CD4-positive, alpha-beta T cell treated with Interleukin-15 for 4 hours (primary cell): Measurements from ENCODE around the gene ERGIC2.

Source experiments
- DNase-seq: peaks from one replicate; pipeline ENCODE4 v3.0.0-alpha.2; 2020; ENCODE audit warnings: low spot score

The ERGIC2 gene

DNA sequence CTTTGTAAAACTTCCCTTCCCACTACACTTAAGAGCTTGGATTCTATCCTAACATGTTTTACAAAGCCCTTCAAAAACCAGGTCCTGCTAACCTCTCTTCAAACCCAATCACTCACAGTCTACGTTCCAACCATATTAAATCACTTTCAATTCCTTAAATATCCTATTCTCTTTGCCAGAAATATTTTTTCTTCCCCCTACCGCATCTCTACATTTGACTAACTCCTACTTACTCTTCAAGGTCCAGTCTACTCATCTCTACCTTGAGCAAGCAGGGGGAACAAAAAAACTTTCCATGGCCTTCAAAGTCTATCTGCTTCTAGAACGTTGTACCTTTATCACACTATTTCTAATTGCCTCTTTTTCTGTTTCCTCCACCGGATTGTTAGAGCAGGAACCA, 6.1 kb downstream of the ERGIC2 start:
- no peak for DNase-seq

- no peak for DNase-seq
Measured at GRCh38 chr12:29374012-29374411, 7.0 kb downstream of the ERGIC2 start.

DNA sequence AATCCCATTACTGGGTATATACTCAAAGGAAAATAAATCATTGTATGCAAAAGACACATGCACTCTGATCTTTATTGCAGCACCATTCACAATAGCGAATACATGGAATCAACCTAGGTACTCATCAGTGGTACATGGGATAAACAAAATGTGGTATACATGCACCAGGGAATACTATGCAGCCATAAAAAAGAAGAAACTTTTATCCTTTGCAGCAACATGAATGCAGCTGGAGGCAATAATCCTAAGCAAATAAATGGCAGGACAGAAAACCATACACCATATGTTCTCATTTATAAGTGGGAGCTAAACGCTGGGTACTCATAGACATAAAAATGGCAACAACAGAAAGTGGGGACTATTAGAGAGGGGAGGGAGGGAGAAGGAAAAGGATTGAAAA, 15.9 kb downstream of the ERGIC2 start:
- DNase-seq: no peak

DNA sequence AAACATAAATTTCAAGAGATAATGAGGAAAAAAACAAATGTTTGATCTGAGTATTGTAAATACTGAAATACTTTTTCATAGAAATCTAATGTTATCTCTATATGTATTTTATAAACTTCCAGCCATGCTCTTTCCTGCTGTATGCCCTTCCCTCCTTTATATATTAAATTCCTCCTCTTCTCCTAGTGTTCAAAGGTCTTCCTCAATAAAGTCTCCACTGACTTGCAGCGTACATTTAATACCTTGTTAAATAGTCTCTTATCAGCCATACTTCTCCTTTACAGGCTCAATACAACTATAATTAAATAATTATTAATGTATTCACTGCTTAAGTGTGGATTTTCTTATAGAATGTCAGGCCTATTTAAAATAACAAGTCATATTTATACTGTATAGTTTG, 26.0 kb downstream of the ERGIC2 start:
- no peak for DNase-seq

GRCh38 chr12:29350080-29350479, 30.9 kb downstream of the ERGIC2 start:
- no peak for DNase-seq

GRCh38 chr12:29346769-29347421, 34.1 kb downstream of the ERGIC2 start:
- DNase-seq: no peak

DNA sequence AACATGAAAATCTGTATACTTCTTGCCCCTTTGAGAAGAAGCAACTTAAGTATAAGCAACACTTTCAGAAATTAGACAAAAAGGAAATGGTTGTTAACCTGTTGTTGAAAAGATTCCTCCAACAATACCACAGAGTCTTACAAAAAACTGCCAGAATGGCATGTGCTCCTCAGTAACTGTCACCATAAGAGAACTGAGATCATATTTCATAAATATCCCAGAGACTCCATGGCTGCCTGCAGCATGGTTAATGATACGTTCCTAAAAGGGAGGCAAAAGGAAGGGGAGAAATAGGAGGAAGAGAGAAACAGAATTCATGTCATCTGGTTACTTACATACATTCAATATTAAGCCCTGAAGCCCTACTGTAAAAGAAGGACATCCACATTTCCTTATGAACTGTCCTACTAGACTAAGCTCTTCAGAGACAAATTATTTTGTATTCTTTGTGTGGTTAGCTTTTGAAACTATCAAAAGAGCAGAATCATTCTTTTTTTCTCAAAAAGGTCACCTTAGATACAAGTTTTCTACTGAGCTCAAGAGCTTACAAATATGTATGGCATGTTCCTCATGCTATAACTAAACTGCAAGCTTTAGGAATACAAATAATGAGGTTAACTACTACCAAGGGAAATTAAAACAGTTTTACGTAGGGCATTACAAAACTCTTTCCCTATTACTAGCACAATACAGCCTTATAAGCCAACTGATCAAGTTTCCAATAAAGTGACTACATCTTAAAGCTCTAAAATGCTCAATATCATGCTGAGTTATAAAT, 37.8 kb downstream of the ERGIC2 start:
- no peak for DNase-seq

GRCh38 chr12:29337325-29337724, 43.6 kb downstream of the ERGIC2 start:
- no peak for DNase-seq

DNA sequence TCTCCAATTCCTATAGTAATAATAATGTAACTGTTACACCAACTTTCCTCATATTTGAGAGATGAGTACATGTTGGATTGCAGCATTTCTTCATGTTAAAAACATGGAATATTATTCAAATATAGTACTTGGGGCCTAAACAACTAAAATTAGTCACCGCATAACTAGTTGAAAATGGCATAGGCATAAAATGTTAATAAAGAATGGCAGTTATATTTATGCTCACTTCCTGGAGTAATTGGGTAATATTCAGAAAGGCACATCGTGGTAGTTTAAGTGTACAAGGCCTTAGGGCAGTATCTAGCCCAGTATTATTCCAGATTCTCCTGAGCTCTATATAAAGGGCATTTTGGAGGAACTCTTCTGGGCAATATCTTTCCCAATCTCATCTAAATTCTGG, 46.0 kb downstream of the ERGIC2 start:
- DNase-seq: no peak

GRCh38 chr12:29333178-29333577, 47.8 kb downstream of the ERGIC2 start:
- no peak for DNase-seq

DNA sequence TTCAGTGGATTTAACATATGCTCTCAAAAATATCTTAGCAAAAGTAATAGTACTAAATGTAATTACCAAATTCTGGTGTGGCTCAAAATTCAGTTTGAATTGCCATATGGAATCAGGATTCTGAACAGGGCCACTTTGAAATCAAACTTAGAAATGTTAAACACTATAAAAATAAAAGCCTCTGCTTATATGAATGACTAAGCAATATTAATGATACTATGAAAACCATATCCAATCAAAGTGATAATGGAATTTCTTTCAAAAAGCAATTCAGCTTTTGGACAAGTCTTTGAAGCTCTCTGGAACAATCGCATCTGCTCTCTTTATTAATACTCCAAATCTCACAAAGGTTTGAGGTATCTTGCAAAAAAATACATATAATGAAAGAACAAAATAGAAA, 51.6 kb downstream of the ERGIC2 start:
- DNase-seq: no peak

DNA sequence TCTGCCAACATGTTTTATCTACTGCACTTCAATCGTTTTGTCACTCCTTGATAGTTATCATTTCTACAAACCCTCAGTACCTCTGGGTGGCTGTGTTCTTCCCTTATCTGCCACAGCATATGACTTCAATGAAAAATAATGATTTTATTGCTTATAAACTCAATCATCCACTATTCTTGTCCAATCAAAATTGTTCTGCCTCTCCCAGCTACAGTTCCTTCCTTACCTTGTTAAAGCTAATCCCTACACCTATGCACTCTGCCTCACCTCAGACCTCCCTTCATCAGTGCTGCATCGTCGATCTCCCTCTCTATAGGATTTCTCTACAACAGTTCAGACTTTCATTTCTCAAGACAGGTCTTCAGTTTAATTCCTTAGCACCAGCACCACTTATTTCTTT, 58.8 kb downstream of the ERGIC2 start:
- DNase-seq: no peak

GRCh38 chr12:29320295-29321085, 60.5 kb downstream of the ERGIC2 start:
- no peak for DNase-seq

DNA sequence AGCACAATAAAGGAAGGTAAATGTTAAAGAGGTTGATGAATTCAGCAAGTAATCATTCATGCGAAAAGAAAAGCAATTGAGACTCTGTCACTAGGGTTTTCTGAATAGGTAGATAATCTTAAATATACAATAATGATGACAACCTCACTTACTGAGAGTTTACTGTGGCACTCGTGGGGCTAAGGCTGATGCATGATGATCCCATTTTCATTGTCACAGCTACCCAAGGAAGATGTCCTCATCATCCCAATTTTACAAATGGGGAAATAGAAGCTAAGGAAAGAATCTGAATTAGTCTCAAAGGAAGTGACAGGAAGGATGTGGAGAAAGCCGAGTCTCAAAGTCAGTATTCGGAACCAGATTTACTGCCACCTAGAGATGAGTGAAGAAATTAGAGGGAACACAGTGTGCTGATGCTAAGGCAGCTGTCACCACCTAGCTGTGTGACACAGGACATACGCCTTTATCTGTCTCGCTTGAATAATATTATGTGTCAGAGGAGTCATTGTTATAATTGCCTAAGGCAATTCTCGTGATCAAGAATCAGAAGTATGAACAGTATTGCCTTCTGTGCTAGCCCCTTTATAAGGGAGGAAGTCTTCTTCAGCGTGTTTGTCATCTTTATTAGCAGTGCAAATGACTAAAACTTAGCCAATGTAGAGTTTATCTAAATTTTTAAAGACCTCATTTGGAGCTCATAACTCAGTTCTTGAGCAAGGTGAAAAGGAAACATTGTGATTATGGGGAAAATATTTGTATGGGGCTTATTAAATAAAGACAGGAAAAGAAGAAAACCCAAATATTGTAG, 63.2 kb downstream of the ERGIC2 start:
- peak; percentile 70 for DNase-seq

- DNase-seq: no peak
Measured at GRCh38 chr12:29316752-29317151, 64.2 kb downstream of the ERGIC2 start.

GRCh38 chr12:29314416-29314815, 66.6 kb downstream of the ERGIC2 start:
- DNase-seq: no peak

- DNase-seq: no peak
Measured at GRCh38 chr12:29310899-29311298, 70.1 kb downstream of the ERGIC2 start.

GRCh38 chr12:29309320-29309902, 71.6 kb downstream of the ERGIC2 start:
- no peak for DNase-seq

DNA sequence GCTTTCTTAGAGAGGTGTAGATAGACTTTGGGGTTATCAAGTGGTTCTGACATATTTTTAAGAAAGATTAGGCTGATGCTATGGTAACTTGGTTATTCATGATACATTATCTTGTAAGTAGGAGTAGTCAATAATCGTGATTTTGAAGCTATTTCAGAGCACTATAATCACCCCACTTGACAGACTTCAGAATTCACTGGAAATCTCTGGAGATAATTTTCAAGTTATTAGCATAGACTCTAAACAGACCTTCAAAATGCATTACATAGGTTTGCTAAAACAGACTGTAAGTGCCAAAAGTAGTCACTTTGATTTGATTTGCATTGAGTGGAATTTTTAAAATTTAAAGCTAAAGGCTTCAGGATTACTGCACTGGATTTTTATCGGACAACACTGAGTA, 74.3 kb downstream of the ERGIC2 start:
- no peak for DNase-seq

DNA sequence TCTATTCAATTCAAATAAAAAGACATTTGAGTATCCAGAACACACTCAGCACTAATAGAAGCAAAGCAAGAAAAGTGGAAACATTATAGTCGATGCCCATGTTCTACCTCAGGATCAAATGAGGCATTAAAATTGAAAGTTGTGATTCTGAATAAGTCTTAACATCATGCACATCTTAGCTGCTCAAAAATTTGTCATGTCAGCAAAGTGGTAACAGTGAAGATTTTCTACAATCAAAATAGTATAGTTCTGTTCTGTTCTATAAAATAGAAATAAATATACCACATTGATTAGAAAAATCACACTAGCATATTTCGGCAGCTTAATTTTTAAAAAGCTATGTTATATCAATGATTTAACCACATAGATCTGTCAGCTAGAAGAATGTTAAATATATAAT, 74.7 kb downstream of the ERGIC2 start:
- DNase-seq: no peak

GRCh38 chr12:29304388-29304787, 76.6 kb downstream of the ERGIC2 start:
- DNase-seq: no peak

DNA sequence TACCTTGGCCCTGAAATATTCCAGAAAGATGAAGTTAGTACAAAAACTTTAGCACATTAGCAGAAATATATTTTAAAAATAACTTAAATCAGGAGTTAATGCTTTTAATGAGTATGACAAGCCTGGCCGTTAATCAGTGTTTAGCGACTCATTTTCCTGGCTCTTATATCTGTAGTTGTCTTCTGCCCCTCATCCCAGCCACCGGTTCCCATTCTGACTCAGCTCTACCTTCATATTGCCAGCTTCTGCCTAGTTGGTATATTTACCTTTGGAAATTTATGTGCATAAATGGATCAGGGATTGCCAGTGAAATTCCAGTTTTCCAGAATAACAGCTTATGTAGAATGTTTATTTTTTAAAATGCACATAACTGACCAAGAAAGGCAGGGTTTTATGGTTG, 79.9 kb downstream of the ERGIC2 start:
- no peak for DNase-seq
